C4-2B (cell line): ENCODE results near the gene MYL1.

Source experiments
- H3K27ac ChIP-seq: fragments of 450-650 bp; 2 replicates; pipeline ENCODE4 v1.5.1; 2017
- ZFX ChIP-seq: fragments of 450-650 bp; IDR thresholded peaks from 2 replicates; pipeline ENCODE4 v1.6.1; 2017
- TF ChIP-seq, protein P1 (sequence below): fragments of 450-650 bp; conservative IDR thresholded peaks from 2 replicates; pipeline ENCODE4 v1.5.1; 2017; ENCODE audit warnings: mild to moderate bottlenecking

Gene MYL1

DNA sequence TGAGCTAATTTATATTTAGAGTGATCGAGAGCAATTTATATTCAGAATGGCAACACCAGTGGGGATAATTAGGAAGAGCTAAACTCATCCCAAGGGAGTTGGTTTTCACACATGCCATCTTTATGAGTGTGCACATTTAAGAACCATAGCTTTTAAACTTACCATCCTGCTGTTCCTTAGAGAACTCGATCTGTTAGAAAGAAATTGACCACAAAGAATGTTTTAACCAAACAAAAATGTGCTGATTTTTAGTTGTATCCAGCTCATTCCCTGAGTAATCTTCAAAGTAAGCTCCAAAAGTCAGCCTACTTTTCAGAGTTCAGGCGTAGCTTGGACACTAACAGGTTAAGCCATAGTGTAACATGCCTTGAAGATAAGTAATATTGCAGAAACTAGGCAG, 12.6 kb downstream of the MYL1 start:
- TF ChIP-seq ZFX = no peak
- TF ChIP-seq, protein P1, sequence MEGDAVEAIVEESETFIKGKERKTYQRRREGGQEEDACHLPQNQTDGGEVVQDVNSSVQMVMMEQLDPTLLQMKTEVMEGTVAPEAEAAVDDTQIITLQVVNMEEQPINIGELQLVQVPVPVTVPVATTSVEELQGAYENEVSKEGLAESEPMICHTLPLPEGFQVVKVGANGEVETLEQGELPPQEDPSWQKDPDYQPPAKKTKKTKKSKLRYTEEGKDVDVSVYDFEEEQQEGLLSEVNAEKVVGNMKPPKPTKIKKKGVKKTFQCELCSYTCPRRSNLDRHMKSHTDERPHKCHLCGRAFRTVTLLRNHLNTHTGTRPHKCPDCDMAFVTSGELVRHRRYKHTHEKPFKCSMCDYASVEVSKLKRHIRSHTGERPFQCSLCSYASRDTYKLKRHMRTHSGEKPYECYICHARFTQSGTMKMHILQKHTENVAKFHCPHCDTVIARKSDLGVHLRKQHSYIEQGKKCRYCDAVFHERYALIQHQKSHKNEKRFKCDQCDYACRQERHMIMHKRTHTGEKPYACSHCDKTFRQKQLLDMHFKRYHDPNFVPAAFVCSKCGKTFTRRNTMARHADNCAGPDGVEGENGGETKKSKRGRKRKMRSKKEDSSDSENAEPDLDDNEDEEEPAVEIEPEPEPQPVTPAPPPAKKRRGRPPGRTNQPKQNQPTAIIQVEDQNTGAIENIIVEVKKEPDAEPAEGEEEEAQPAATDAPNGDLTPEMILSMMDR = no peak

DNA sequence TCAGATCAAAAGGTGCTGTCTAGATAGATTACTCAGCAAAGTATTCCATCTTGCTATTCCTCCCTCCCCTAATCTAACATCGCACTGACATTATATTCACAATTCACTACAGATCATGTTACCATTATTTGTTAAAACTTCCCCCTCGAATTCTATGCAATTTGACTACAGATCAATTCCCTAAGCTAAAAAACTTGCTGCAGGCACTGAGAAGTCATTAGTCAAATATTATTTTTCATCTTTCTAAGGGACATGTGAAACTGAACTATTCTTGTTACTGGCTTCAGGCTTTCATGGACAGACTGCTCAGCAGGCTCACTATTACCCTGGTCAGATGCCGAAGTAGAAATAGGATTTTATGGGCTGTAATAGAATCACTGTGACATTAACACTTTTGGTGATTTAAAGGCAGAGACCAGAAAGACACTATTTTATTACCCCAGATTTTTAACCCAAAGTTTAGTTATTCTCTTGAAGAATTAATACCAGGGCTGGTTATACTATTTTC, 15.1 kb downstream of the MYL1 start:
- no peak overlapping the region for H3K27ac ChIP-seq
- TF ChIP-seq, protein P1 = no peak
- no peak for TF ChIP-seq ZFX

More for the DNA sequence above, 12.6 kb downstream of the MYL1 start:
- H3K27ac ChIP-seq = no peak overlapping the region

DNA sequence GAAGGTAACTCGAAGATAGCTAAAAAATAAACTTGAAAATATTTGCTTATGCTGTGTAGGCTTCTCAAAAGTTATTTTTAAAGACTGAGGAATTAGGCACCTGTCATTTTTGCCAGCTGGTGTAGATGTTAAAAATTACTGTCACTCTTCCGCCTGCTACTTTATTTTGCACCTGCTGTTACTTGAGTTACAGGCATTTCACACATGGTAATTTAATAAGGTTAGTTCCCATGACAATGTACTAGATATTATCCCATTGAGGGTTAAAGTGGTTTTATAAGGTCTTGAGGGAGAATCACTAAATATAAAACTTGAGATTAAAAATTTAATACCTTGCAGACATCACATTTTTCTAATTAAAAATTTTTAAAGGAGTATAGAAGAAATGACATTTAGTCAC, 26.6 kb downstream of the MYL1 start:
- H3K27ac ChIP-seq = no peak overlapping the region
- TF ChIP-seq, protein P1 = no peak
- TF ChIP-seq ZFX = no peak

DNA sequence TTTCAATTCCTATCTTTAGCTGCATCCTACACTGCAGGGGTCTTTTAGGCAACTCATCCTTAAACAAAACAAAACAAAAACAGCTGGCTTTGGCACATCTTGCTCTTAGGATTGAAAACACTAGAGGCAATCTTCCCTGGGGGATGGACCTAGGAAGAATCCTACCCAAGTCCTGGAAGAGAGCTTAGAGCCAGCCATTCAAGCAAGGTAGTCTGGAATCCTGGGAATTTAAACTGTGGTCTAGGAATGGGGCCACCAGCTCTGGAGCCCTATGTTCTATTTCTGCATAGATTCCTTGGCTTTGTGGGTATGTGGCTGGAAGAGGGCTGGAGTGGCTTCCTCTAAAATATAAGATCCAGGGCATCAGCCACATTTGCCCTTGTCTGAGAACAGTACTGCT, 27.7 kb downstream of the MYL1 start:
- no peak for TF ChIP-seq ZFX
- TF ChIP-seq, protein P1 = no peak
- H3K27ac ChIP-seq = no peak overlapping the region

DNA sequence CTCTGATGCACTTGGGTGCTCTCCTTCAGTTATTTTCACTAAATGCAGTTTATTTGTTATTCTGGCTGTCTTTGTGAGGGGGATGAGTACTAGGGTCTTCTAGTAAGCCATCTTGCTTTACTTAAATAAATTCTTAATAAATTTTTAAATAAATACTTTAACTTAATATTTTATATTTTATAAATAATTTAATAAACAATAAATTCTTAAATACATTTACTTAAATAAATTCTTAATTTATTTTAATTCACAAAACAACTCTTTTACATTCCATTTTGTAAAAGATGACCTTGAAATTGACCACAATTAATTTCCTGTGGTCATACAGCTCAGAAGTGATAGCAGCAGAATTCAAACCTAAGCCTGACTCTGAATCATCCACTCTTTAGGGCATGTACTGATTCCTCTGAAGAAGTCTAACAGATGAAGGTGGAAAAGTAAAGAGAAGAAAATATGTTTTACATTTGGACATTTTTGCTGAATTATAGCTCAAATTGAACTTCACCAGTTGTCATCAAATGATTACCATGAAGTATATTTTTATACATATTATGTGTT, 28.8 kb downstream of the MYL1 start:
- no peak overlapping the region for H3K27ac ChIP-seq
- no peak for TF ChIP-seq ZFX
- TF ChIP-seq, protein P1 = no peak

DNA sequence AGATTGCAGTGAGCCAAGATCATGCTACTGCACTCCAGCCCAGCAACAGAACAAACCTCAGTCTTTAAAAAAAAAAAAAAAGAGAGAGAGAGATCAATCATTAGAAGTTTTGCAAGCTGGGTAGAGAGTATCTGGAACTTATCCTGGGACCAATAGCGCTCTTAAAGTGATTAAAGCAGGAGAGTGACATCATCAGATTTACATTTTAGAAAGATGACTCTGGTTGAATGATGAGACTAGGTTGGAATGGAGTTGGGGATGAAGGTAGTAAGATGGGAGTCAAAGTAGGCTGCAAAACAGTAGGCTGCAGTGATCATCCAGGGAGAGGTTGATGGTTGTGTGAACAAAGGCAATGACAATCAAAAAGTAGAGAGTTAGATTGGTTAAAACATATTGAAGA, 37.8 kb downstream of the MYL1 start:
- TF ChIP-seq ZFX = no peak
- TF ChIP-seq, protein P1 = no peak
- H3K27ac ChIP-seq = no peak overlapping the region

DNA sequence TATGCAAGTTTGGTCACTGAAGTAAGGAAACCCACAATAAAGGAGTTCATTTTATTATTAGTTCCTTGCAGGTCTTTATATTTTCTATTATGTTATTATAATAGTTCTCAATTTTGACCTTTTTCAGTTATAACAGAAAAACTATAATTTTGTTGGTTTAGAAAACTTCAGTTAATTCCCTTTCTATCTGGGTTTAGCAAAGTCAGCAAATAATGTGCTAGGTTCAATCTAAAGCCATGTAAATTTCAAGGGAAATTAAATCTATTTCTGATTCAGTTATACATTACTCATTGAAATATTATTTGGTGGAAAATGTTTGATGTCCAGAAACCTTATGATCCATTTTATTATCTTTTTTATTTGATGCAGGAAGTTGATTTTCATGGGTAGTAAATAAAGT, 43.7 kb downstream of the MYL1 start:
- H3K27ac ChIP-seq = no peak overlapping the region
- TF ChIP-seq ZFX = no peak
- TF ChIP-seq, protein P1 = no peak
